Islet precursor cell (in vitro differentiated cells): ENCODE data around the gene KNSTRN.

Experiments used
- DNase-seq: peaks from one replicate; pipeline ENCODE4 v3.0.0-alpha.2; 2018

KNSTRN gene

GRCh38 chr15:40405501-40406381 lies 23.2 kb downstream of the KNSTRN start, which contains the start of gene IVD:
Gene IVD, plus strand, starts transcription at chr15:40405795. Its CDS starts 33 bp downstream, at chr15:40405828.
- peak; percentile 98 for DNase-seq

- DNase-seq: no peak
Measured at GRCh38 chr15:40407330-40407990, 24.9 kb downstream of the KNSTRN start.

DNA sequence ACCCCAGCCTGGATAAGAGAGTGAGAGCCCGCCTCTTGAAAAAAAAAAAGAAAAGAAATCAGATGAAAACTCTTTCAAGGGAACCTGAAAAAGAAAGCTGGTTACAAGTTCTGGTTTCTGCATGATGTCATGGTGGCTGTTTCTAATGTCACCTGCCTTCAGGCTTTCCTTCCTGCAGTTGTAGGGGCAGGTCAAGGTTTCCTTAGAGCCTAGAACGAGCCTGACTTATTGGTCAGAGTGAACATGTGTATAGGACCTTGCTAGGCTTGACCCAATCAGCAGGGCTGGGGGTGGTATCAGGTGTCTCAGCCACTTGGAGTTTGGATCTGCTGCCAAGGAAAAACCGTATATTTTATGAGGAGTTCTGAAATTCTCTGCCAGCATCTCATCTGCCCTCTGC lies 26.8 kb downstream of the KNSTRN start:
- no peak for DNase-seq

- no peak for DNase-seq
Measured at GRCh38 chr15:40410476-40410875, 28.0 kb downstream of the KNSTRN start.

DNA sequence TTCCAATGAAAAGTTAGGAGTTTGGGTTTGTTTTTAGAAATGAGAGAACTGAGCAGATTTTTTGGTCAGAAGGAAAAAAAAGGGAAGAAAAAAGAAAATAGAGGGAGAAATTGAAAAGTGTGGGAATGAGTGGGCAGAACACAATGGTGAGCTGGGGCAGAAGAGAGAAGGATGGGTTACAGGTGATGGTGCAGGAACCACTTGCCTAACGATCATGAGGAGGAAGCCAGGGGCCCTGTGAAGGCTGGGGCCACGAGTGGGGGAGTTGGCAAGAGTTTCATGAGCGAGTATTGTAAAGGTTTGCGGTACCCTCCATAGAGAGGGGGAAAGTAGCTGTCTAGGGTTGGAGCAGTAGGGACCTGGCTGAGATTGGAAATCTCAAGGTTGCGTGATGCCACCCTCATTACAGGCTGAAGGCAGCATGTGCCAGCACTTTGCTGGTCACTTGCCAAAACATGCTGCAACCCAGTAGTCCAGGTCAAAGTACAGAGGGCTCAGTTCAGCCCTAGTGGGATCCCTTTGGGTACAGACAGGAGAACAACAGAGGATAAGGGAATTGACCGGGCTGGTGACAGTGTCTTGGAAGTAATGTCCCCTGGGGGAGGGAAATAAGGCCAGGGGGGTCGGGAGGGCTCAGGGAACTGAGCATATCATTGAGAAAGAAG lies 29.7 kb downstream of the KNSTRN start:
- no peak for DNase-seq

GRCh38 chr15:40413036-40413435 lies 30.5 kb downstream of the KNSTRN start:
- DNase-seq: no peak

DNA sequence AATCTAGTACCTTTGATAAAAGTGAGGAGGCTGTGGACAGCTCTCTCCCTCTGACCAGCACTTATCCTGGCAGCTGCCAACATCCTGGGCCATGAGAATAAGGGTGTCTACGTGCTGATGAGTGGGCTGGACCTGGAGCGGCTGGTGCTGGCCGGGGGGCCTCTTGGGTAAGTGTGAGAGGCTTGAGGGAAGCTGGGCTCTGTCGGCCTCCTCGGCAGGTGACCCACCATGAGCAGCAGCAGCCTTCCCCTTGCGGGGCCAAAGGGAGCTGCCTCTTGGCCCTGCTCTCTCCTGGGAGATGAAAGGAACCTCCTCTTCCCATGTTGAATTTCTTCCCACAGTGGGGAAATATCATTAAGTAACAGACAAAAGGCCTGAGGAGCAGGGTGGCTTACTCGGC lies 32.3 kb downstream of the KNSTRN start:
- no peak for DNase-seq

DNA sequence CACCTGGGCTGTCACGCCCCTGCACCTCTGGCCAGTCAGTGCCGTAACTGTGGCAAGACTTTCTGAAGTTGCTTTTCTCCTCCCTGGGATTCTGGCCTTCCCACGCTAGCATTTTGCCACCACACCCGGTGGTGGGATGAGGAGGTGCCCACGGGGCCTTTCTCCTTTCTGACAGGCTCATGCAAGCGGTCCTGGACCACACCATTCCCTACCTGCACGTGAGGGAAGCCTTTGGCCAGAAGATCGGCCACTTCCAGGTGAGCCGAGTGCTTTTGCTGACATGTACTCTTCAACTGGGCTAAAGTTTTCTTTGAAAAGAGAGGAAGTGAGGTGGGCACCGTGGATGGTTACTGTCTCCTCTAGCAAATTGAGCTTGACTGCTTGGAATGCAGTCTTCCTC lies 32.7 kb downstream of the KNSTRN start:
- DNase-seq: no peak

- DNase-seq: no peak
Measured at GRCh38 chr15:40416056-40416455, 33.5 kb downstream of the KNSTRN start.

DNA sequence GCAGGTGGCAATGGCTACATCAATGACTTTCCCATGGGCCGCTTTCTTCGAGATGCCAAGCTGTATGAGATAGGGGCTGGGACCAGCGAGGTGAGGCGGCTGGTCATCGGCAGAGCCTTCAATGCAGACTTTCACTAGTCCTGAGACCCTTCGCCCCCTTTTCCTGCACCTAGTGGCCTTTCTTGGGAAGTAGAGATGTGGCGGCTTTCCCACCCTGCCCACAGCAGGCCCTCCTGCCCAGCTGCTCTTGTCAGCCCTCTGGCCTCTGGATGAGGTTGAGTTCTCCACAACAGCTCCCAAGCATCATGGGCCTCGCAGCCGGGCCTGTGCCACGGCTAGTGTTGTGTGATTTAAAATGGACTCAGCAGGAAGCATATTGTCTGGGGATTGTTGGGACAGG lies 35.6 kb downstream of the KNSTRN start:
- DNase-seq: no peak

- no peak for DNase-seq
Measured at GRCh38 chr15:40420071-40420713, 37.7 kb downstream of the KNSTRN start.

GRCh38 chr15:40420793-40421192 lies 38.3 kb downstream of the KNSTRN start:
- DNase-seq: no peak

DNA sequence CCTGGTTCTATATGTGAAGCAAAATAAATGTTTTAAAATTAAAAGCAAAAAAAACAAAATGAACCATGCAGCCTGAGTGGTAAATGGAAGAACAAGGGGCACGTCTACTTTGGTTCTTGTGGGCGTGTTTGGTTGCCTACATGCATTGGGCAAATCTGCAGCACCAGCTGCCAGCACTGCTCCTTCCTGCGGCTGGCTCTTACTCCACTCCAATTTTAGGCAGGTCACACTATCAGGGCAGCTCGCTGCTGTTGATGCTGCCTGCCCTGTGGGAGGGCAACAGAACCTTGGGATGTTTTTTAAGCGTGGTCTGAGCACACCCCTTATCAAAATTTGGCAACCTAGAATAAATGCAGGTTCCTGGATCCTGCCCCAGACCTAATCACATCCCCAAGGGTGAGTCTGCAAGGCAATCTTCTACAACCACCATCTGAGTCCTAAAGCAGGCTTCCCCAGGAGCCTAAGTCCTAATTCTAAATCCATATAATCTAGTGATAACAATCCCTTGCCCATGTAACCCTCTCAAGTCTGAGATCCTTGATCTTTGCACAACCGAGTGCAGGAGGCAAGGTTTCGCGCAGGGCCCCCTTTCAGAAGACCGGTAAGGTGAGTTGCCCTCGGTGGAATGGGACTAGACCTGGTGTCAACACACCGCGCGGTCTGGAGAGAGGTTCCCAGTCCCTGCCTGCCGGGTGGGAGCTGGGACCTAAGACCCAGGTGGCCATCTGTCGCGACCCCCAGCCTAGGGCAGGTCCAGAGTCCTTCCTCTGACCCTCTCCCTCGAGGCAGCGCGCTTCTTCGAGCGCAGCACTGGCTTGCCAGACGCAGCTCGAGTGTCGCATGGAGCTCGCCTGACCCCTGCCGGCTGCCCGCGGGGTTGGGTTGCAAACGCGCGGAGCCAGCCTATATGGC lies 39.0 kb downstream of the KNSTRN start:
- peak; percentile 86 for DNase-seq

GRCh38 chr15:40424483-40425115 lies 42.1 kb downstream of the KNSTRN start:
- no peak for DNase-seq

GRCh38 chr15:40425681-40426080 lies 43.2 kb downstream of the KNSTRN start:
- no peak for DNase-seq

- DNase-seq: no peak
Measured at GRCh38 chr15:40427188-40427587, 44.7 kb downstream of the KNSTRN start.

DNA sequence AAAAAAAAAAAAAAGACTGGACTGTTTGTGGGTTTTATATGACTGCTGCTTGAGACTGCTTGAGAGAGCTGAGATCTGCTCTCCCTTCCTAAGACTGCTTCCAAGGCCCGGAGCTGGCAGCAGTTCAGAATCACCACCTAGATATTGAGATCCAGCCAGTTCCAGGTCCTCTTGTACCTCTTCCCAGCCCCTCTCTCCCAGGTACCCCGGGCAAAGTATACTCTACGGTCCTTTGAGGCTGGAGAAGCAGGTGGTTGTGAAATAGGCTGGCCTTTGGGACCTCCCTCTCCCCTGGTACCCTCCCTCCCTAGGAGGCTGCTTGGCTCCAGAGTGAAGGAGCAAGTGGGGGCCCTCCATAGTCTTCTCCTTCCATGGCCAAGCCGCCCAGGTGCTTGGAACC lies 45.7 kb downstream of the KNSTRN start:
- no peak for DNase-seq

- DNase-seq: no peak
Measured at GRCh38 chr15:40429068-40429710, 46.7 kb downstream of the KNSTRN start.

- peak; percentile 82 for DNase-seq
Measured at GRCh38 chr15:40430271-40430805, 47.8 kb downstream of the KNSTRN start.

DNA sequence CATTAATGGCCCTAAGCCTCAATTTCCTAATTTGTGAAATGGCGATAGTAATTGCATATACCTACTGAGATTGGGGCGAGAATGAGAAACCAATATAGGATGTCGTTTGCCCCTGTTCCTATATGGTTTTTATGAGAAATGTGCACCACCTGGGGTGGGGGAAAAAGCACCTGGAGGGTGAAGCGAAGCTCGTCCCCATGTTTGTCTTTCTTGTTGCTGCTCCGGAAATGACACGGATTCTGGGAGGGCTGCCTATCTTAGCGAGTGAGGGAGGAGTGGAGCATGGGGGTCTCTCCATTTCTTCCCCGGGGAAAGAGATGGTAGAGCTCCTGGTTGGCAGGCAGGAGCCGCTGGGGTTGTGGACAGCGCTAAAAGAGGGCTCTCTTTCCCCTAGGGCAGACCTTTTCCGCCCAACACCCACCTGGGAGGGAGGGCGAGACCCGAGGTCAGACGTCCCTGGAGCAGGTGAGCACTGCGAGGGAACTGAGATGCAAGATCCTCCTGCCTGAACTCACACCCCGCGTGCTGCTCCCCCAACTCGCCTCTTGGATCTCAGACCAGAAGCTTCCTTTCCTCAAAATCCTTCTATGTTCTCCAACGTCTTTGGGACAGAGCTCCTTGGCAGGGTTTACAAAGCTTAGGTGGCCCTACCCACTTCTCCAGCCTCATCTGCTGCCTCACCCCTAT lies 52.6 kb downstream of the KNSTRN start:
- no peak for DNase-seq
